ENCODE data around the gene HYAL4.
A peak's percentile ranks its signal among the peaks of the same experiment; 100 is the strongest.
"Not testable (repeated sequence)": the region's sequence is repeated elsewhere in the genome, so short reads cannot be mapped to it uniquely, and the experiment has no call there.

Gene HYAL4

DNA sequence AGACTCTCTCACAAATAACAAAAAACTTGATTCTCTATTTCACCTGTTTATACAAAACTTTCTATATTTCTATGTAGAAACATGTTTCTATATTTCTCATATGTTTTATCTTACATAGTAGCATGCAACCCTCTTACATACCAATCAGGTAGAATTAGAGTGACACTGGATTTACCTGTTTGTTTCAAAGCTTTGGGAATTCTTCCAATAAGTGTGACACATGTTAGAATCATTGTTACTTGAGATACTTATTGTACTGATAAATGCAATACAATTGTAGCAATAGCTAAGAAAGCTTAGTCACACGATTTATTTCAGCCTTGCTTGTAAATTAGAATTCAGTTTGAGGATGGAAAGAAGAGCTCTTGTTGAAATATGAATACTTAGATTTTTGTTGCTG, 4.9 kb downstream of the HYAL4 start:
- no peak for DNase-seq

DNA sequence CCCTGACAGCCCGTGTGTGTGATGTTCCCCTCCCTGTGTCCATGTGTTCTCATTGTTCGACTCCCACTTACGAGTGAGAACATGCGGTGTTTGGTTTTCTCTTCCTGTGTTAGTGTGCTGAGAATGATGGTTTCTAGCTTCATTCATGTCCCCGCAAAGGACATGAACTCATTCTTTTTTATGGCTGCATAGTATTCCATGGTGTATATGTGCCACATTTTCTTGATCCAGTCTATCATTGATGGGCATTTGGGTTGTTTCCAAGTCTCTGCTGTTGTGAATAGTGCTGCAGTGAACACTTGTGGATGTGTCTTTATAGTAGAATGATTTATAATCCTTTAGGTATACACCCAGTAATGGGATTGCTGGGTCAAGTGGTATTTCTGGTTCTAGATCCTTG, 6.4 kb downstream of the HYAL4 start:
- not testable (repeated sequence) for DNase-seq

DNA sequence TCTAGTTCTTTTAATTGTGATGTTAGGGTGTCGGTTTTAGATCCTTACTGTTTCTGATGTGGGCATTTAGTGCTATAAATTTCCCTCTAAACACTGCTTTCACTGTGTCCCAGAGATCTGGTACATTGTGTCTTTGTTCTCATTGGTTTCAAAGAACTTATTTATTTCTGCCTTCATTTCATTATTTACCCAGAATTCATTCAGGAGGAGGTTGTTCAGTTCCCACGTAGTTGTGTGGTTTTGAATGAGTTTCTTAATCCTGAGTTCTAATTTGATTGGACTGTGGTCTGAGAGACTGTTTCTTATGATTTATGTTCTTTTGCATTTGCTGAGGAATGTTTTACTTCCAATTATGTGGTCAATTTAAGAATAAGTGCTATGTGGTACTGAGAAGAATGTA, 9.3 kb downstream of the HYAL4 start:
- not testable (repeated sequence) for DNase-seq

DNA sequence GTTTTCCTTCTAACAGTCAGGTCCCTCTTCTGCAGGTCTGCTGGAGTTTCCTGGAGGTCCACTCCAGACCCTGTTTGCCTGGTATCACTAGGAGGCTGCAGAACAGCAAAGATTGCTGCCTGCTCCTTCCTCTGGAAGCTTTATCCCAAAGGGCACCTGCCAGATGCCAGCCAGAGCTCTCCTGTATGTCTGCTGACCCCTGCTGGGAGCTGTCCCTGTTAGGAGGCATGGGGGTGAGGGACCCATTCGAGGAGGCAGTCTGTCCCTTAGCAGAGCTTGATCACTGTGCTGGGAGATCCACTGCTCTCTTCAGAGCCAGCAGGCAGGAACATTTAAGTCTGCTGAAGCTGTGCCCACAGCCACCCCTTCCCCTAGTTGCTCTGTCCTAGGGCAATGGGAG, 11.5 kb downstream of the HYAL4 start:
- not testable (repeated sequence) for DNase-seq

DNA sequence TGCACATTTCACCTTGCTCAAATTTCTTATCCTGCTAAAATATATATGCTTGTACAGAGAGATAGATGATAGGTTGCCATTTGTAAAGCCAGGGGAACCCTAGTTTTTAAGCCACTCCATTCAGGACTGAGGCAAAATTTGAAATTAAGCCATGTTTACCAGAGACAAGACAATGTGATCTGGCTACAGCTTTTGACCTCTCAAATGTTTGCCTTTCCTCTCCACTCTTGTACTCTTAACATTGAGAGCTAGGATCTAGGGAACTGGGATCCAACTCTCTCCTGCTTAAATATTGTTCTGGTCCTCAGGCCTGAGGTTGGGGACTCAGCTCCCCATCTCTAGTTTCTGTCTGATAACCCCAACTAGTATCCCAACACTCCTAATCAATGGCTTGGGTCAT, 15.9 kb downstream of the HYAL4 start:
- no peak for DNase-seq

DNA sequence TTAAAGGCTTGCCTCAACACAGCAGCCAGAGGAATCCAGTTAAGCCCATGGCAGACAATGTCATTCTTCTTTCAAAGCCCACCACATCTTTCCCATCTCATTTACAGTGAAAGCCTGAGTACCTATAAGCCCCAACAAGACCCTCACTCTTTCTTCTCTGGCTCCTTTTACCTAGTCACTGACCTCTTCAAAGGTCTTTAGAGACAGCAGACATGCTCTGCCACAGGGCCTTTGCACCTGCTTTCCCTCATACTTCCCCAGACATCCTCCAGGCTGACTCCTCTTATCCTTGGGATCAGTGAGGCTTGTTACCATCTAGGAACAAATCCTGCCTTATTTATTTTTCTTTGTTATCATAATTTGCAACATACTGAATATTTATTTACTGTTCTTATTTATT, 17.8 kb downstream of the HYAL4 start:
- no peak for DNase-seq

DNA sequence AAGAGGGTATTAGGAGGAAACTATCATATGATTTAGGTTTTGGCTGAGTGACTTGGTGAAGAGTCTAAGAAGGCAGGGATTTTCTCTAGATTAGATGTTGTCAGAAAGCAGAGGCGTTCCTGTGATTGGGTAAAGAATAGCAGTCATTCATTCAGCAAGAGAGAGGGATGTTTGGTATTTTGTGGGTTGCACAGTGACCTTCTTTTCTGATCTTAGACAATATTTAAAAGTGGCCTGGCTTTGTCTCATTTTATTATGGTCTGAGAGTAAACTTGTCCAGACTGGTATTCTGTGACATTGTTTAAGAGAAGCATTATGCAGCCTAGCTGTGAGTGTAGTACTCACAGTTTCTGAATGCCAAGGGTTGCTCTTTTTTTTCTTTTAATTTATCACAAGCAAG, 18.5 kb downstream of the HYAL4 start:
- DNase-seq, result no peak

DNA sequence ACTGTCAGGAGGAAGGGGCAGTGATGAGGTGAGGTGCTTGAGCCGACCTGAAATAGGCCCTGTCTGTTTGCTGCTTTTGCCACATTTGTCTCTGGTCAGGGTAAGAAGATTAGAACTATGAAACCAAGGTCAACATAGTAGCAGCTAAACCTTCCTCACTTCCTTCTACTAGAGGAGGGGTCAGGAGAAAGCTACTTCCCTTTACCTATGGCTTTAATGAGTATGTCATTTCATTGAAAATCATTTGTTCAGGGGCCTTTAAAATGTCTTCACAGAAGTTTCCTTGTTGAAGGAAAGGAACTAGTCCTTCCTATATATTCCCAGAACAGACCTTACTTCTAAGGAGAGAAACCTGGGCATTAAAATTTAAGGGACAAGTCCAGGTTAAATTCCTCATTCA, 19.0 kb downstream of the HYAL4 start:
- no peak for DNase-seq

DNA sequence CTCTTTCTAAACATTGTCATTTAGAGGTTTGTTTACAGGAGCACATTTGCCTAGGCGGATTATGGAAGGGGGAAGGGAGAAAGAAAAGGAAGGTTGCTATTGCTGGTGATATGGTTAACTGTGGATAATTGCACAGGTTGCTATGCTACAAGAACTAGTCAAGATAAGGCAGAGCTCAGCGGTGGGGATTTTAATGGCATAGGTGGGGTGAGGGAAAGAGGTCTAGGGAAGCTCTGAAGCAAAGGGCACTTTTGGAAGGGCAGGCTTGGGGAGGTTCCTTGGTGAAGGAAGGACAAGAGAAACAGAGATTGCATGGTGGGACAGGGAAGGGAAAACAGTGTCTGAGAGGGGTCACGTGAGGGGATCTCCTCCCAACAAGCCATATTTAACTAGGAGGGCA, 19.5 kb downstream of the HYAL4 start:
- DNase-seq, result no peak

DNA sequence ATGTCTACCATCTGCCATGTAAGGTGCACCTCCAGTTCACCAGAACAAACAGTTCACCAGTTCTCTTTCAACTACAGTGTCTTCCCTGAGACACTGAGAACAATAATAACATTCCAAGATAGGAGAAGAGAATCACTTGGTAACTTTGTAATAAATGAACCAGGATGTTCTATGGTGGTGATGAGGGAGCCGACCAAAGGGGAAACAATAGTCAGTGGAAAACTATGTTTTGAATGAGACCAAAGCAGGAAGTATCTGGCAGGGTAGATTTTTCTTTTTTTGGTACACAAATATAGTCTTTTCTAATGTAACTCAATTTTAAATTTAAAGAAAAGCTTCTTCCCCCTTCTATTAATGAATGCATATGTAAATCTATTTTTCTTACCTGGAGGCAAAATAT, 20.0 kb downstream of the HYAL4 start:
- no peak for DNase-seq

DNA sequence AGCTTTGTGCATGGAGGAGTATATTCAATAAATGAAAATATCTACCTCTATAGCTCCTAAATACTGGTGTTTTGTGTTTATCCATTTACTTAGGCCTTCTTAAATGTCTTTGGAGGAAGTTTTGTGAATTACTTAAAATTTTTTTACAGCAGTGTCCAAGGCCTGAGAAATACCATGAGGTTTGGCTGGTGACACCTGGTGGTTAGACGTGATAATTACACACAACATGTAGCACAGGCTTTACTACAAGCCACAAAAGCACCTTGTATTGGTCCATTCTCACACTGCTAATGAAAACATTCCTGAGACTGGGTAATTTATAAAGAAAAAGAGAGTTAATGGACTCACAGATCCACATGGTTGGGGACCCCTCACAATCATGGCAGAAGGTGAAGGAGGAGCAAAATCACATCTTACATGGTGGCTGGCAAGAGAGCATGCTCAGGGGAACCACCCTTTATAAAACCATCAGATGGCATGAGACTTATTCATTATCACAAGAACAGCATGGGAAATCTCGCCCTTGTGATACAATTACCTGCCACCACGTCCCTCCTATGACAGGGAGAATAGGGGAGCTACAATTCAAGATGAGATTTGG, 20.6 kb downstream of the HYAL4 start:
- DNase-seq, result peak in 1 of 2 experiments; percentile 60

DNA sequence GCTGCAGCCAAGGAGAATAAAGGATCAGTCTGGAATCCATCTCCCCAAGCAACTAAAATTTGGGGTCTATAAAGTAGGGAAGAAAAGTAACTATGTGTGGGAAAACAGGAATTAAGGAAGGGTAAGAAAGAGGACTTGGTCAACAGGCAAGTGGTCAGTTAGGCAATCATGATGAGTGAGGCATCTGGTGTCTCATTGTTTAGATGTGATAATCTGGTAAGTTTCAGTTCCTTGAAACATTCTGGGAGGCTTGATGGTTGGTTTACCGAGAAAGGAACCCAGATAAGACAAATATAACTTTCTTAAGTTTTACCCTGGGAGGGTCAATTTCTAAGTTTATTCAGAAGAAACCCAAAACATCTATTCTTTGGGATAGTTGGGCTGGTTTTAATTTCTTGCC, 22.3 kb downstream of the HYAL4 start:
- no peak for DNase-seq

DNA sequence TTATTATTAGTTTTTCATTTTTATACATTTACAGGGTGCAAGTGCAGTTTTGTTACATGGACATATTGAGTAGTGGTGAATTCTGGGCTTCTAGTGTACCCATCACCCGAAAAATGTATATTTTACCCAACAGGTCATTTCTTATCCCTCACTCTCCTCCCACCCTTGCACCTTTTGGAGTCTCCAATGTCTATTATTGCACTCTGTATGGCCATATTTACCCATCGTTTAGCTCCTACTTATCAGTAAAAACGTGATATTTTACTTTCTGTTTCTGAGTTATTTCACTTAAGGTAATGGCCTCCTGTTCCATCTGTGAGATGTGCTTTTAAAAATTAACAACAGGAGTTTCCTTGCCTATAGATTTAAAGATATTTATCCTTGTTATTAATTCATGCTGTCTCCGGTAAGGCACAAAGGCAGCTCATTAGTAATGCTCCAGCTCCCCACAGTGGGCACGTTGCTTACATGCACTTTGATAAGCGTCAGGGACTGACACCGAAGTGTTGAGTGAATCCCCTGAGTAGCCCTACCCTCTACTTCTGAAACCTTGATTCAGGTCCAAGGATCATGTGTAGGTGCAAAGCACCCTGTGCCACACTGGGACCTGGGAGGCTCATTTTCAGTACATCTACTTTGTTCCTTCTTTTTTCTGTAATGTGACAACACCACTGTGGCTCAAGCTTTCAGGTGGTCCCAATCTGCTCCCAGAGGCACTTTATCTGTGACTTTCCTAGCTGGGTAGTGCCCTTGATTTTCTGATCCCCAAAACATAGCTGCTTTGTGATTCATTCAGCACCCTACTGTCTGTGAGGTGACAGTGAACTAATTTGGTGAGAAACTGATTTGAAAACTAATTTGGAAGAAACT, 27.3 kb downstream of the HYAL4 start:
- DNase-seq, result peak in 1 of 2 experiments; percentile 28

DNA sequence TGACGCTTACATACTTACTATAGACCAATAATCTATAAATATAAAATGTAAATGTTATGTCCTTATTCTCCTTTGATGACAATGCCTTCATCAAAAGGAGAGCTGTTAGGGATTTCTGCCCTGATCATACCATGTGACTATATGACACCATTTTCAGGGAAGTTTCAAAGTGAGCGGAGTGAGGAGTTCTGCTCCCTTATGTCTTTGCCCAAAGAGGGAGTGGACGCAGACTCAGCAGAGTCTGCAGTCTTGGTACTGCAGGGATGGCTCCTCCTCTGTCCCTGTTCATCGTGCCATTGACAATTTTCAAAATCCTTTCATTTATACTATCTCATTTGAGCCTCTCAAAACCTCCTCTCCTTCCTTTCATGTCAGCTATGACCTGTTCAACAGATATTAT, 27.9 kb downstream of the HYAL4 start:
- no peak for DNase-seq

DNA sequence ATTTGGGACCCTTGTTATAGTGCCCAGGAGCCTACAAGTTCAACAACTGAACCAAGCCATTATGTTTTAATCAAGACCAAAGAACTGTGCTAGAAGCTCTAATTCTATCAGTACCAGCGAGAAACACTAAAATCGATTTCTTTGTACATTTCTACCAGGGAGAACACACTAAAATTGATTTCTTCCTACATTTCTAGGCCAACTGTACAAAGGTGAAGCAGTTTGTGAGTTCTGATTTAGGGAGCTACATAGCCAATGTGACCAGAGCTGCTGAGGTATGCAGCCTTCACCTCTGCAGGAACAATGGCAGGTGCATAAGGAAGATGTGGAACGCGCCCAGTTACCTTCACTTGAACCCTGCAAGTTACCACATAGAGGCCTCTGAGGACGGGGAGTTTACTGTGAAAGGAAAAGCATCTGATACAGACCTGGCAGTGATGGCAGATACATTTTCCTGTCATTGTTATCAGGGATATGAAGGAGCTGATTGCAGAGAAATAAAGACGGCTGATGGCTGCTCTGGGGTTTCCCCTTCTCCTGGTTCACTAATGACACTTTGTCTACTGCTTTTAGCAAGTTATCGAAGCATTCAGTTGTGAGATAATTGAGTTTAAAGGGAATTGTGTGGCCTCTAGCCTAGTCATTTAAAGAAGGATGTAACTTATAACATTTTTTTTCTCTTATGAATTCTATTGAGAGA, 31.7 kb downstream of the HYAL4 start:
- no peak for DNase-seq

DNA sequence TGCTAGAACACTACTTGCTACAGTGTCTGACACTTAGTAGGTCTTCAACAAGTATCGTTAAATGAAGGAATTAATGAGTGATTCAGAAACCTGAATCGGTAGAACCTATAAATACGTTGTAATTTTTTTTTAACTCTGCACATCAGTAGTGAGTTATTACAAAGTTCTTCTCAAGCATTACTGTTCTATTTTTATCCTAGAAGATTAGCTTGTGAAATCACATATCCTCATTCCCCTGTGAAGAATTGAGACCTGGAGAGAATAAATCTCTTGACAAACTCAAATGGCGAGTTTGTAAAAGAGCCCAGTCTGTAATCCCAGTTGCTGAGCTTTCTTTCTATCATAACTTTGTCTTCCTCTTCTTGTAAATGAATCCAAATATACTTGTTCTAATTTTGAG, 34.7 kb downstream of the HYAL4 start:
- DNase-seq, result no peak

DNA sequence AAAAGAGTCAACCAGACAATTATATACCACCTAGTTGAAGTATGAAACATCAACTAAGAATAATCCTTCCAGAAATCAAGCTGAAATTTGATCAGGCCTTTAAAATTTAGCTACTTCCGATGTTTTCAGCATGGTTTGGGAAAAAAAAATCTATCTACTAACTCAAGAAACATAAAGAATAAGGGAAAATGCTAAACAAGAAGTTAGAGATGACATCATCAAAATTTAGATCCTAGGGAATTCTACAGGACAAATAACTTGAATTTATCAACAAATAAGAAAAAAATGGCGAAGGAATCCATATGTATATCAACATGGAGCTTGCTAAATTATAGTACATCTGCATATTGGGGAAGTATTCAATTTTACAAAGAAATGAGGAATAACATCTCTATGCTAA, 36.3 kb downstream of the HYAL4 start:
- DNase-seq, result no peak

DNA sequence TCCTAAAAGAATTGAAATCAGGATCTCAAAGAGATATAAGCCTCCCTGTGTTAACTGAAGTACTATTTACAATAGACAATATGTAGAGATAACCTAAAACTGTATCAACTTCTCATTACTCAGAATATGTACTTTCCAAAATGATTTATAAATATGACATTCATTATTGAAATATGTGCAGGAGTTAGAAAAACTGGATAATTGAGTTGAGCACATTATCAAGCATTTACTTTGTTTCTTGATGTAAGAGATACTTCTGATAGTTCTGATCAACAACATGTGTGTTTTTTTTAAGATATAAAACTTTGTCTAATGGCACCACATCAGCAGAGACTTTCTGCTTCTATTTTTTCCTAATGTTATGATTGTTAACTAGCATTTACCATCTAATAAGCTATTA, 38.2 kb downstream of the HYAL4 start:
- DNase-seq, result no peak

DNA sequence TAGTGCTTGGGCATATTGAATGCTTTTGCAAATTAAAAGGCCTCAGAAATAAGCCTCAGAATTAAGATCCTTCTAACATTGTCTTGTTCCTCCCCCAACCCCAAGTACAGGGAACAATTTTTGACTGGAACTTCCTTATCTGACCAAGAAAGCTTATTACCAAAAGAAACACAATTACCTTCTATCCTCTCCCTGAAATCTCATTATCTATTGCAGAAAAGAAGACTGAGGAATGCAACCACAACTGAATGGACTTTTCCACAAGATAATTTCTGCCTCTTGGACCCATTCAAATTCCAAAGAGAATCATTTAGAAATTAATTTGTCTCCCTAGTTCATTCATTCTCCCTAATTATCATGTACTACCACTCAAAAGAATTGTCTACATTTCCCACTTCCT, 43.2 kb downstream of the HYAL4 start:
- no peak for DNase-seq

DNA sequence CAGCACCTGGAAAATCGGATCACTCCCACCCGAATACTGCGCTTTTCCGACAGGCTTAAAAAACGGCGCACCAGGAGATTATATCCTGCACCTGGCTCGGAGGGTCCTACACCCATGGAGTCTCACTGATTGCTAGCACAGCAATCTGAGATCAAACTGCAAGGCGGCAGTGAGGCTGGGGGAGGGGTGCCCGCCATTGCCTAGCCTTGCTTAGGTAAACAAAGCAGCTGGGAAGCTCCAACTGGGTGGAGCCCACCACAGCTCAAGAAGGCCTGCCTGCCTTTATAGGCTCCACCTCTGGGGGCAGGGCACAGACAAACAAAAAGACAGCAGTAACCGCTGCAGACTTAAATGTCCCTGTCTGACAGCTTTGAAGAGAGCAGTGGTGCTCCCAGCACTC, 49.8 kb downstream of the HYAL4 start:
- not testable (repeated sequence) for DNase-seq

DNA sequence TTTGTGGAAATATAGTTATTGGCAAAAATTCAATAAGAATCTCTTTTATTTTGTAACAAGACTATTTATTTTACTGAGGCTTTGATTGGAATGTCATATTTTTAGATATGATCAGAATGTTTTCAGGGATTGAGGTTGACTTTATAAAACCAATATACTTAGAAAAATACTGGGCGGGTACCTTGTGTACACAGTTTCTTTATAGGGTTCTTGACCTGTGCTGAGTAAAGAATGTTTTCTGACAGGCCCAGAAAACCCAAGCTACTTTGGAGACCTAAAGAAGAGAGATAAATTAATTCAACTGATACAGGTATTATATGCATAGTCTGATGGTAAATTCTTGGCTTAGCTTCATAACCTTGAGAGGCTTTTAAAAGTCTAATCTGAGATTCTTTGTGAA, 56.1 kb downstream of the HYAL4 start:
- no peak for DNase-seq

DNA sequence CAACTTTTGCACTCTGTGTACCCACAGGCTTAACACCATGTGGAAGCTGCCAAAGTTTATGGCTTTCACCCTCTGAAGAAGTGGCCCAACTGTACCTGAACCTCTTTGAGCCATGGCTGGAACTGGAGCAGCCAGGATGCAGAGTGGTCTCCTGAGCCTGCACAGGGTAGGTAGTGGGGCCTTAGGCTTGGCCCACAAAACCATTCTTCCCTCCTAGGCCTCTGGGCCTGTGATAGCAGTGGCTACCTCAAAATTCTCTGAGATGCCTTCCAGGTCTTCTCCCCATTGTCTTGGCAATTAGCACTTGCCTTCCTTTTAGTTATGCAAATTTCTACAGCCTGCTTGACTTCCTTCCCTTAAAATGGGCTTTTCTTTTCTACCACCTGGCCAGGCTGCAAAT, 60.7 kb downstream of the HYAL4 start:
- DNase-seq, result no peak

DNA sequence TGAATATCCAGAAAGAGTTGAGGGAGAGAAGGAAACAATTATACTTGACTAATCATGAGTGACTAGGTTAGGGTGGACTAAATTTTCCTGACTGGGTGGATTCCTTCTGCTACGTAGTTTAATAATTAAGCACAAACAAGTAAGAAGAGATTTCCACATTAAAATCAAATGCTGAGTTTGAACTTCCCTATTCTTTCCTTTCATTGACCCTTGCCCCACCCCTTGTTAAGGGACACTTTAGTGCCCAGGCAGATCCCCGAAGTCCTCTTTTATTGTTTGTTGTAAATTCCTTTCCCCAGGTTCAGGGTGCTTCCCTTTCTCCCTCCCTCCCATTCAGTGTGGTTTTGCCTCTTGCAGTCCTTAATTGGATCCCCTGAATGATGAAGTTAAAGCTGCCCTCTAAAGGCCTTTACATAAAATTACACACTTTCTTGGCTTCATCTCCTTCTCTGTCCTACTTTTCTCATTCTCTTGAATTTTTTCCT, 71.3 kb downstream of the HYAL4 start:
- peak in 1 of 2 experiments; percentile 30 for DNase-seq

DNA sequence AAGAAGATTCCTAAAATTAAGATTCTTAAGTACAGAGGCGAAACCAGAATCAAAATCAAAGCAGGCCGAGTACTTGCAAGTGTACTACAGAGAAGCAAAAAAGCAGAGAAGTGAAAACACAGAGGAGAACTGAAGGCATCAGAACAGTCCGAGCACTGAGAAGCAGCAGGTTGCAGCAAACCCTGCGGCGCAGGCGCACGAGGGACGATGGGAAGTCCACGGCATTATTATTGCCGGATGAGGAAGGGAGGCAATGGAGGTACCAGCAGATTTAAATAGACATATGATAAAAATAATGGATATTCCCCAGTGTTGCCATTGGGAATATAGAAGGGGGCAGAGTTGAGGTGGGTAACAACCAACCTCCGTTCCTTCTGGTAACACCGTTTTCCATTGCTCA, 72.9 kb downstream of the HYAL4 start:
- no peak for DNase-seq

Data from SW 1271 (cell line).